HEK293 (cell line): Measurements from ENCODE around the gene DISC1.

Experiments used
- CTCF ChIA-PET: fragments of 350-600 bp; formaldehyde crosslinking; extraction: SDS; loops from one replicate; lab custom pipeline; 2021; ENCODE audit warnings: antibody characterized with exemption; lab: Yijun Ruan, JAX
- POLR2A ChIA-PET: fragments of 300-600 bp; formaldehyde crosslinking; extraction: SDS; loops from one replicate; lab custom pipeline; 2020; ENCODE audit warnings: antibody characterized with exemption, inconsistent platforms; lab: Yijun Ruan, JAX
- H3K27ac ChIP-seq: fragments of 200-500 bp; sonication (Bioruptor generic); 2 replicates; pipeline ENCODE4 v1.5.1; 2014; ENCODE audit warnings: low read depth, low read length, control low read depth, inconsistent platforms; ENCODE audit errors: extremely low read depth
- H3K36me3 ChIP-seq, 2 experiments: fragments of 200-500 bp in 1 of 2; sonication (Bioruptor generic) in 1 of 2; 1 replicate in 1 of 2; 2 replicates in 1 of 2; pipeline ENCODE4 v1.5.1; 2014 to 2017; ENCODE audit warnings: inconsistent platforms in 2 of 2, low read length in 2 of 2; ENCODE audit not compliant: control insufficient read depth in 2 of 2, insufficient read depth in 1 of 2
- H3K4me1 ChIP-seq: fragments of 200-500 bp; sonication (Bioruptor generic); 2 replicates; pipeline ENCODE4 v1.5.1; 2014; ENCODE audit warnings: mild to moderate bottlenecking, low read length, inconsistent platforms; ENCODE audit not compliant: control insufficient read depth, insufficient read depth
- H3K4me3 ChIP-seq: 2 replicates; pipeline ENCODE4 v1.5.1; 2011; ENCODE audit warnings: low read depth, mild to moderate bottlenecking, control low read depth, low read length, moderate library complexity
- H3K9me3 ChIP-seq: fragments of 200-500 bp; sonication (Bioruptor generic); 2 replicates; pipeline ENCODE4 v1.5.1; 2014; ENCODE audit warnings: low read depth, low read length, inconsistent platforms; ENCODE audit not compliant: control insufficient read depth, insufficient read depth
- AEBP2 ChIP-seq: fragments of 450-650 bp; formaldehyde crosslinking; IDR thresholded peaks from 2 replicates; pipeline ENCODE4 v1.5.1; 2016; ENCODE audit warnings: missing biosample characterization, missing genetic modification characterization, borderline replicate concordance
- HOXC10 ChIP-seq: sonication (generic); formaldehyde crosslinking; IDR thresholded peaks from 2 replicates; pipeline ENCODE4 v1.8.1; 2023; ENCODE audit warnings: mild to moderate bottlenecking, missing genetic modification reagents
- PRDM6 ChIP-seq: fragments of 450-650 bp; formaldehyde crosslinking; IDR thresholded peaks from 2 replicates; pipeline ENCODE4 v1.5.1; 2017; ENCODE audit warnings: missing biosample characterization, missing genetic modification characterization
- SALL2 ChIP-seq: fragments of 450-650 bp; formaldehyde crosslinking; IDR thresholded peaks from 2 replicates; pipeline ENCODE4 v1.5.0; 2017; ENCODE audit warnings: missing biosample characterization, mild to moderate bottlenecking, missing genetic modification characterization, borderline replicate concordance
- SP7 ChIP-seq: fragments of 450-650 bp; formaldehyde crosslinking; IDR thresholded peaks from 2 replicates; pipeline ENCODE4 v1.5.1; 2016; ENCODE audit warnings: missing biosample characterization, missing genetic modification characterization
- ZBTB10 ChIP-seq: fragments of 450-650 bp; formaldehyde crosslinking; IDR thresholded peaks from 2 replicates; pipeline ENCODE4 v1.5.1; 2016; ENCODE audit warnings: missing biosample characterization, missing genetic modification characterization
- ZIC2 ChIP-seq: fragments of 450-650 bp; formaldehyde crosslinking; IDR thresholded peaks from 2 replicates; pipeline ENCODE4 v1.5.1; 2016; ENCODE audit warnings: missing biosample characterization, missing genetic modification characterization
- ZNF18 ChIP-seq: fragments of 450-650 bp; formaldehyde crosslinking; IDR thresholded peaks from 2 replicates; pipeline ENCODE4 v1.5.1; 2016; ENCODE audit warnings: missing biosample characterization, missing genetic modification characterization
- ZNF184 ChIP-seq: fragments of 450-650 bp; IDR thresholded peaks from 2 replicates; pipeline ENCODE4 v1.5.1; 2018; ENCODE audit warnings: missing biosample characterization, mild to moderate bottlenecking, missing genetic modification characterization
- ZNF211 ChIP-seq: fragments of 450-650 bp; formaldehyde crosslinking; IDR thresholded peaks from 2 replicates; pipeline ENCODE4 v1.5.1; 2016; ENCODE audit warnings: low read depth, missing biosample characterization, missing genetic modification characterization
- ZNF248 ChIP-seq: fragments of 450-650 bp; formaldehyde crosslinking; IDR thresholded peaks from 2 replicates; pipeline ENCODE4 v1.5.1; 2017; ENCODE audit warnings: missing biosample characterization, missing genetic modification characterization
- ZNF302 ChIP-seq: fragments of 450-650 bp; formaldehyde crosslinking; IDR thresholded peaks from 2 replicates; pipeline ENCODE4 v1.5.1; 2016; ENCODE audit warnings: missing biosample characterization, missing genetic modification characterization, low read depth
- ZNF341 ChIP-seq: fragments of 450-650 bp; formaldehyde crosslinking; IDR thresholded peaks from 2 replicates; pipeline ENCODE4; 2016; ENCODE audit warnings: low read depth, missing biosample characterization, missing genetic modification characterization
- ZNF530 ChIP-seq: fragments of 450-650 bp; formaldehyde crosslinking; IDR thresholded peaks from 2 replicates; pipeline ENCODE4 v1.5.1; 2016; ENCODE audit warnings: low read depth, missing biosample characterization, missing genetic modification characterization
- ZNF549 ChIP-seq: fragments of 450-650 bp; IDR thresholded peaks from 2 replicates; pipeline ENCODE4 v1.5.1; 2018; ENCODE audit warnings: missing biosample characterization, missing genetic modification characterization, mild to moderate bottlenecking, inconsistent platforms, moderate library complexity
- ZNF561 ChIP-seq: fragments of 450-650 bp; IDR thresholded peaks from 2 replicates; pipeline ENCODE4 v1.5.1; 2018; ENCODE audit warnings: missing biosample characterization, missing genetic modification characterization, borderline replicate concordance
- ZNF658 ChIP-seq: fragments of 450-650 bp; formaldehyde crosslinking; IDR thresholded peaks from 2 replicates; pipeline ENCODE4; 2016; ENCODE audit warnings: missing biosample characterization, missing genetic modification characterization
- ZSCAN16 ChIP-seq: fragments of 450-650 bp; formaldehyde crosslinking; IDR thresholded peaks from 2 replicates; pipeline ENCODE4 v1.5.1; 2016; ENCODE audit warnings: missing biosample characterization, missing genetic modification characterization

DISC1 gene

GRCh38 chr1:232036181-232036933 lies 409.8 kb downstream of the DISC1 start (continued):
- TF ChIP-seq SALL2: no peak
- TF ChIP-seq ZNF184 (tag by site-specific recombination): no peak
- TF ChIP-seq ZNF18 (tag by site-specific recombination): no peak
- no peak for TF ChIP-seq ZNF248 (tag by site-specific recombination)
- TF ChIP-seq ZNF341 (tag by site-specific recombination): no peak
- TF ChIP-seq ZNF530 (tag by site-specific recombination): no peak
- no peak for TF ChIP-seq PRDM6 (tag by site-specific recombination)
- TF ChIP-seq AEBP2: no peak
- no peak for TF ChIP-seq SP7

- CTCF ChIA-PET: interaction anchor here (0.6 kb wide), 1 partner anchor 37 kb away, joined by 3 read pairs; no protein-coding TSS in a partner anchor
- Histone ChIP-seq H3K4me3 (no peak overlapping the region), H3K36me3 (no peaks in the 10 kb centered on the region), H3K27ac (no peak overlapping the region), H3K9me3 (no peaks in the 10 kb centered on the region), H3K4me1 (peaks cover 8% of the 10 kb centered on the region)
- POLR2A ChIA-PET: no interaction called here
- TF ChIP-seq ZNF658 (tag by site-specific recombination) (no peak), ZNF561 (no peak), ZSCAN16 (tag by site-specific recombination) (peak; percentile 30; the same call in 1 of the 2 replicates), ZIC2 (peak; percentile 14; the same call in 1 of the 2 replicates)
Observed at GRCh38 chr1:232037774-232038388, 411.3 kb downstream of the DISC1 start.

GRCh38 chr1:232038706-232039677 lies 412.4 kb downstream of the DISC1 start:
- H3K9me3 ChIP-seq: no peaks in the 10 kb centered on the region
- no peak overlapping the region for H3K4me3 ChIP-seq
- CTCF ChIA-PET: interaction anchor here (0.6 kb wide), 1 partner anchor 14 kb away, joined by 3 read pairs; no protein-coding TSS in a partner anchor
- TF ChIP-seq ZNF302 (no peak), HOXC10 (CRISPR knock-in tag) (no peak), ZBTB10 (tag by site-specific recombination) (no peak), ZNF549 (tag by site-specific recombination) (0 out of 2 replicates have a peak, but pooled peaks have one; percentile 21), ZNF211 (tag by site-specific recombination) (no peak)
- peaks cover 8% of the 10 kb centered on the region for H3K4me1 ChIP-seq
- POLR2A ChIA-PET: no interaction called here
- H3K36me3 ChIP-seq: no peaks in the 10 kb centered on the region
- no peak overlapping the region for H3K27ac ChIP-seq
